ENCODE data around the gene ZBBX. TPM values are rescaled to one million over a fixed set of nuclear protein-coding genes. Genes with fewer than 3 reads are reported as not detected.

The ZBBX gene
- total and polyA plus RNA-seq, 9 of the 15 experiments (the other 6 are each of a cell fraction or from before 2014, with no cell fraction given), result not detected

- no peak for TF ChIP-seq TSC22D4 (tag; IDR thresholded peaks at IDR 0.05)
Observed at GRCh38 chr3:167253037-167253436, 127.1 kb downstream of the ZBBX start (continued).

- no peaks in the 10 kb centered on the region for H3K4me1 ChIP-seq (replicated peaks in 1 of 2; ENCODE audit: control insufficient read depth in 2 of 2, insufficient read depth in 2 of 2, low read length in 2 of 2)
- no peaks in the 10 kb centered on the region for H3K9me3 ChIP-seq (replicated peaks; ENCODE audit: control insufficient read depth, insufficient read depth, low read depth, low read length)
- H3K9me1 ChIP-seq (ENCODE audit: control insufficient read depth, insufficient read depth, low read length), result no peaks in the 10 kb centered on the region
- no peak overlapping the region for H2AFZ ChIP-seq (ENCODE audit: low read depth, low read length)
- H3K4me3 ChIP-seq, result no peak overlapping the region
- no peaks in the 10 kb centered on the region for H4K20me1 ChIP-seq (replicated peaks; ENCODE audit: control insufficient read depth, insufficient read depth, low read length)
- H3K9ac ChIP-seq (ENCODE audit: insufficient read depth in 1 of 2, low read depth in 2 of 2, low read length in 2 of 2), result no peak overlapping the region
- BruUV-seq (replicated peaks), result no TSS peak
- ATAC-seq (no peak), DNase-seq (ENCODE audit: extremely low read depth in 1 of 4, low spot score in 3 of 4) (no peak), FAIRE-seq (no peak)
- H3K27me3 ChIP-seq (ENCODE audit: control insufficient read depth in 2 of 2, insufficient read depth in 2 of 2, low read length in 2 of 2), result no peaks in the 10 kb centered on the region
- H3K27ac ChIP-seq (ENCODE audit: extremely low read depth, low read depth, low read length), result no peak overlapping the region
- ChIA-PET CTCF (ENCODE audit: low intra/inter-chr PET ratio) (no interaction called here), POLR2A (no interaction called here)
- no peaks in the 10 kb centered on the region for H3K36me3 ChIP-seq (ENCODE audit: control insufficient read depth, insufficient read depth, low read length)
- H3K4me2 ChIP-seq (ENCODE audit: insufficient read depth, low read length), result no peak overlapping the region
- WGBS (ENCODE audit: insufficient coverage, low coverage, missing lambda C conversion rate), result 3% methylated on average over 3 of the region's 3 CpGs
- in situ Hi-C loops (cut with MboI) (no loop called here), intact Hi-C loops (cut with micrococcal nuclease) (no loop called here)
- H3K79me2 ChIP-seq (ENCODE audit: control insufficient read depth, insufficient read depth, low read length), result no peaks in the 10 kb centered on the region
- no peak for TF ChIP-seq MLX (CRISPR knock-in tag; conservative IDR thresholded peaks at IDR 0.05)
- no peak for TF ChIP-seq CXXC5 (CRISPR knock-in tag; IDR thresholded peaks at IDR 0.05)
- no peak for TF ChIP-seq PHF21A (IDR thresholded peaks at IDR 0.05; ENCODE audit: borderline replicate concordance, low read depth)
- no peak for TF ChIP-seq HOMEZ (CRISPR knock-in tag; IDR thresholded peaks at IDR 0.05)
- TF ChIP-seq PTRF (tag; IDR thresholded peaks at IDR 0.05), result no peak
- no peak for TF ChIP-seq RNF2 (IDR thresholded peaks at IDR 0.05)
- no peak for TF ChIP-seq CBFA2T3 (IDR thresholded peaks at IDR 0.05)
- no peak for TF ChIP-seq CHAMP1 (IDR thresholded peaks at IDR 0.05)
- no peak for TF ChIP-seq ZNF707 (CRISPR knock-in tag; conservative IDR thresholded peaks at IDR 0.05)
- TF ChIP-seq CBX1 (IDR thresholded peaks at IDR 0.05; ENCODE audit: low read depth), result no peak
- no peak for TF ChIP-seq ZNF639 (CRISPR knock-in tag; conservative IDR thresholded peaks at IDR 0.05 in 1 of 2, IDR thresholded peaks at IDR 0.05 in 1 of 2)
Observed at GRCh38 chr3:167251678-167252077, 128.4 kb downstream of the ZBBX start.
